Keratinocyte (primary cell): ENCODE results near the gene GRK4. TPM values are rescaled to one million over a fixed set of nuclear protein-coding genes. Genes with fewer than 3 reads are reported as not detected.

Experiments used
- DNase-seq: peaks from one replicate; pipeline ENCODE4 v3.0.0-alpha.2; 2011; ENCODE audit warnings: low read depth, missing footprints, low spot score
- FAIRE-seq: peaks from 2 replicates; lab custom pipeline; 2011; peaks lifted over from hg19 to GRCh38; lab: Jason Lieb, UNC
- H2AFZ ChIP-seq: 2 replicates; pipeline ENCODE4 v1.6.0; 2012; ENCODE audit warnings: low read length, control low read depth, inconsistent platforms; ENCODE audit not compliant: control insufficient read depth
- H3K27ac ChIP-seq: 2 replicates; pipeline ENCODE4 v1.5.1; 2011; ENCODE audit warnings: low read length; ENCODE audit not compliant: control insufficient read depth, insufficient read depth
- H3K27me3 ChIP-seq: 3 replicates; pipeline ENCODE4 v1.6.0; 2011; ENCODE audit warnings: low read length; ENCODE audit not compliant: control insufficient read depth, insufficient read depth; ENCODE audit errors: extremely low read depth
- H3K36me3 ChIP-seq, 2 experiments: 2 replicates in 1 of 2; 3 replicates in 1 of 2; pipeline ENCODE4 v1.5.1; 2011; ENCODE audit warnings: low read length in 2 of 2, mild to moderate bottlenecking in 1 of 2; ENCODE audit not compliant: control insufficient read depth in 2 of 2, insufficient read depth in 2 of 2; ENCODE audit errors: extremely low read depth in 1 of 2
- H3K4me1 ChIP-seq: 3 replicates; pipeline ENCODE4 v1.5.1; 2011; ENCODE audit warnings: low read length; ENCODE audit not compliant: control insufficient read depth, insufficient read depth; ENCODE audit errors: extremely low read depth
- H3K4me2 ChIP-seq: 3 replicates; pipeline ENCODE4 v1.6.0; 2011; ENCODE audit warnings: low read depth, low read length; ENCODE audit not compliant: control insufficient read depth, insufficient read depth; ENCODE audit errors: extremely low read depth
- H3K4me3 ChIP-seq, 3 experiments: fragments of 200-600 bp in 1 of 3; sonication (generic) in 1 of 3; 2 replicates in 2 of 3; 3 replicates in 1 of 3; pipeline ENCODE4 v1.5.1; 2011 to 2016; ENCODE audit warnings: low read length in 3 of 3, mild to moderate bottlenecking in 3 of 3, control low read depth in 2 of 3, inconsistent platforms in 1 of 3, low read depth in 1 of 3, mixed read lengths in 1 of 3, mixed run types in 1 of 3, moderate library complexity in 1 of 3; ENCODE audit not compliant: control insufficient read depth in 2 of 3, insufficient read depth in 2 of 3; ENCODE audit errors: extremely low read depth in 1 of 3
- H3K79me2 ChIP-seq: 2 replicates; pipeline ENCODE4 v1.6.0; 2012; ENCODE audit warnings: low read length; ENCODE audit not compliant: control insufficient read depth, insufficient read depth
- H3K9ac ChIP-seq: 3 replicates; pipeline ENCODE4 v1.6.0; 2011; ENCODE audit warnings: low read length; ENCODE audit not compliant: control insufficient read depth, insufficient read depth; ENCODE audit errors: extremely low read depth
- H3K9me1 ChIP-seq: 3 replicates; pipeline ENCODE4 v1.6.0; 2011; ENCODE audit warnings: low read length; ENCODE audit not compliant: control insufficient read depth, insufficient read depth; ENCODE audit errors: extremely low read depth
- H3K9me3 ChIP-seq: 2 replicates; pipeline ENCODE4 v1.5.1; 2012; ENCODE audit warnings: low read depth, low read length; ENCODE audit not compliant: control insufficient read depth
- H4K20me1 ChIP-seq: 3 replicates; pipeline ENCODE4 v1.6.0; 2011; ENCODE audit warnings: low read length; ENCODE audit not compliant: control insufficient read depth, insufficient read depth; ENCODE audit errors: extremely low read depth
- CTCF ChIP-seq, 3 experiments: IDR thresholded peaks in 1 of 3; conservative IDR thresholded peaks in 1 of 3; optimal IDR thresholded peaks in 1 of 3; 2 replicates in 2 of 3; 3 replicates in 1 of 3; pipeline versions ENCODE3 to v1.5.1; 2011; ENCODE audit warnings: low read length in 3 of 3, mild to moderate bottlenecking in 3 of 3, moderate library complexity in 2 of 3, control low read depth in 1 of 3, inconsistent platforms in 1 of 3; ENCODE audit not compliant: insufficient read depth in 2 of 3; ENCODE audit errors: extremely low read depth in 1 of 3
- EZH2 ChIP-seq: IDR thresholded peaks from one replicate; pipeline ENCODE4 v1.6.1; 2012; ENCODE audit warnings: inconsistent platforms, mild to moderate bottlenecking, low read length, moderate library complexity
- dilution Hi-C: fragments of 300-500 bp; cut with MboI; formaldehyde crosslinking; loops from one replicate; pipeline ENCODE4 v1.7.0; 2020; ENCODE audit warnings: low sequenced_read_pairs; ENCODE audit not compliant: extremely low pct_ligation_motif_present
- polyA plus RNA-seq, 5 experiments: library from polyadenylated mRNA; depleted of rRNA in 3 of 5; stranded (reverse) in 3 of 5; stranded (forward) in 1 of 5; unstranded in 1 of 5; fragments of >200 nt; gene quantifications; 1 replicate in 1 of 5; 2 replicates in 3 of 5; 3 replicates in 1 of 5; pipeline versions ENCODE4 v1.2.1 to v1.2.3, GENCODE V29; 2011 to 2012; ENCODE audit warnings: missing spikeins in 2 of 5, low read depth in 1 of 5, low replicate concordance in 1 of 5

GRK4 gene
- polyA plus RNA-seq, 1 donor (not counting 4 experiments of a cell fraction or from before 2014, with no cell fraction given), result 4.3 TPM

DNA sequence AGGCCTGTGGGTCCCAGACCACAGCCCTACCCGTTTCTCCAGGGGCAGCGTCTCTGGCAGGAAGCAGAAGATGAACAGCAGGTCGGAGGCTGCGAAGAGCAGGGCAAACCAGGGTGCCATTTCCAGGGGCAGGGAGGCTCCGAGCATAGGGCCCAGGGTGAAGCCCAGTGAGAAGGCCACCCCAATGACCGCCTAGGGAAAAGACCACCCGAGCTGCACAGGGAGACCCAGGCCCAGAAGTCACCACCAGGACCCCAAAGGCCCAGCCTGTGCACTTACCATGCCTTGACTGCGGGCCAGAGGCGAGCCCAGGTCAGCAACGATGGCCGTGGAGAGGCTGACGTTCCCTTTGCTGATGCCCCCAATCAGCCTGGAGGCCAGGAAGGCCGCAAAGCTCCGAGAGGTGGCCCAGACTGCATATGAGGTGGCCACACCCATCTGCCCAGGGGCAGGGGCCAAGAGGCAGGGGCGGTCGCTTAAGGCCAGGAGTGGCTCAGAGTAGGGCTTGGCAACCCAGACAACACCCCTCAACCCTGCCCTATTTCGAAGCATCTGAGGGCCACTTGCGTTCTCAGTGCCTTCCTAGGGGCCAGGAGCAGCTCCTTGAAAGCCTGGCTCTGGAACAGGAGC is 30.9 kb upstream of the GRK4 start:
- peaks cover 20 to 40% of the 10 kb centered on the region in 2 experiments for H3K36me3 ChIP-seq
- H3K4me1 ChIP-seq, result peaks cover 24% of the 10 kb centered on the region
- H2AFZ ChIP-seq, result no peak overlapping the region
- H4K20me1 ChIP-seq, result peaks cover 11% of the 10 kb centered on the region
- H3K4me2 ChIP-seq, result peak overlapping the region; percentile 85
- H3K9me3 ChIP-seq, result no peaks in the 10 kb centered on the region
- peaks cover 38% of the 10 kb centered on the region for H3K79me2 ChIP-seq
- H3K27ac ChIP-seq, result peak overlapping the region; percentile 47
- no peak for FAIRE-seq
- TF ChIP-seq EZH2 (no peak), CTCF (optimal IDR thresholded peaks at IDR 0.05 in 1 of 3, IDR thresholded peaks at IDR 0.05 in 1 of 3, conservative IDR thresholded peaks at IDR 0.05 in 1 of 3; ENCODE audit: extremely low read depth in 1 of 3, insufficient read depth in 2 of 3, low read length in 3 of 3) (no peak)
- no peaks in the 10 kb centered on the region for H3K27me3 ChIP-seq
- H3K4me3 ChIP-seq, result peak overlapping the region in 2 of 3 experiments; percentile 65
- no peak for DNase-seq
- no peaks in the 10 kb centered on the region for H3K9me1 ChIP-seq
- peak overlapping the region; percentile 74 for H3K9ac ChIP-seq
- dilution Hi-C loops, result no loop called here

DNA sequence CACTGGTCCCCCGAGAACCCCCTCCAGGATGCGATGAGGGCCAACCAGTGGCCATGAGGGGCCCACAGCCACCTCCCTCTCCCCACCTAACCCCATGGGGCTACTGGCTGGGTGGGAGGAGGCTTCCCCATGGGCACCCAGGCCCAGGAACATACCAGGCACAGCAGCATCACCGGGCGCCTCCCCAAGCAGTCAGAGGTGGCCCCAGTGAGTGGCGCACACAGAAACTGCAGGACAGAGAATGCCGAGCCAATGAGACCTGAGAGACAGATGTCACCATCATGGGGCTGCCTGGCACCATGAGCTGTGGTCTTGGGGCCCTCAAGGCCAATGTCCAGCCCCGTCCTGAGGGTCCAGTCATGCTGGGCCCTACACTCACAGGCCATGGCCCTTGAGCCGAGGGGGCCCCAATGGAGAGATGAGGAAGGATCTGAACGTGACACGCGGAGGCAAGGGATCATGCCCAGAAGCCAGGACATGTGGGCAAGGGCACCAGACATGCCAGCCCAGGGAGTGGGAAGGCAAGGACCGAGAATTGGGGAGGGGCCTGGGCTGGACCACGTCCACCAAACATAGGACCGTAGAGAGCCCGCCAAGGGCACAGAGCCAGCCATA is 30.3 kb upstream of the GRK4 start:
- Histone ChIP-seq H3K9me1 (no peaks in the 10 kb centered on the region), H3K4me1 (peaks cover 30% of the 10 kb centered on the region), H3K4me3 (peak overlapping the region; percentile 65 to 76 (median 65)), H3K9ac (peak overlapping the region; percentile 74), H2AFZ (no peak overlapping the region), H3K27me3 (no peaks in the 10 kb centered on the region), H3K9me3 (no peaks in the 10 kb centered on the region), H3K79me2 (peaks cover 40% of the 10 kb centered on the region), H3K27ac (peak overlapping the region; percentile 47), H3K4me2 (peak overlapping the region; percentile 85), H4K20me1 (peaks cover 14% of the 10 kb centered on the region), H3K36me3 (peaks cover 22 to 40% of the 10 kb centered on the region in 2 experiments)
- dilution Hi-C loops, result no loop called here
- FAIRE-seq, result no peak
- TF ChIP-seq CTCF (optimal IDR thresholded peaks at IDR 0.05 in 1 of 3, IDR thresholded peaks at IDR 0.05 in 1 of 3, conservative IDR thresholded peaks at IDR 0.05 in 1 of 3; ENCODE audit: extremely low read depth in 1 of 3, insufficient read depth in 2 of 3, low read length in 3 of 3), result no peak
- DNase-seq, result no peak
